Tibial nerve (tissue), 4 donors: ENCODE data around the gene TBC1D23. TPM values are rescaled to one million over a fixed set of nuclear protein-coding genes. Genes with fewer than 3 reads are reported as not detected.
"Not testable (repeated sequence)": the region's sequence is repeated elsewhere in the genome, so short reads cannot be mapped to it uniquely, and the experiment has no call there.

Experiments used
- DNase-seq, 2 donors: peaks; one replicate each; pipeline ENCODE4 v3.0.0-alpha.2; 2019; ENCODE audit warnings: low spot score in 2 of 2
- H3K27ac ChIP-seq, 4 donors: fragments of 200-600 bp; sonication (generic) in 3 of 4; one replicate each; pipeline ENCODE4 v1.5.1; 2017 to 2019; ENCODE audit warnings: mild to moderate bottlenecking in 1 of 4
- H3K27me3 ChIP-seq, 2 donors: fragments of 200-600 bp; sonication (generic) in 1 of 2; one replicate each; pipeline versions ENCODE4 v1.5.1 to v1.6.0; 2017 to 2019
- H3K36me3 ChIP-seq, 3 donors: fragments of 200-600 bp; sonication (generic); one replicate each; pipeline ENCODE4 v1.5.1; 2018 to 2019
- H3K4me1 ChIP-seq, 4 donors: fragments of 200-600 bp; sonication (generic) in 3 of 4; one replicate each; pipeline ENCODE4 v1.5.1; 2017 to 2019
- H3K4me3 ChIP-seq, 4 donors: fragments of 200-600 bp; sonication (generic) in 3 of 4; one replicate each; pipeline ENCODE4 v1.5.1; 2017 to 2019; ENCODE audit warnings: mild to moderate bottlenecking in 1 of 4, moderate library complexity in 1 of 4
- H3K9me3 ChIP-seq, 4 donors: fragments of 200-600 bp; sonication (generic) in 3 of 4; one replicate each; pipeline ENCODE4 v1.5.1; 2017 to 2019
- CTCF ChIP-seq, 5 experiments: fragments of 200-600 bp in 3 of 5; fragments of 450-650 bp in 2 of 5; sonication (generic) in 3 of 5; IDR thresholded peaks; one replicate each; pipeline ENCODE4 v1.5.1; 2016 to 2019; ENCODE audit warnings: antibody characterized with exemption in 5 of 5, mild to moderate bottlenecking in 3 of 5, moderate library complexity in 2 of 5
- EP300 ChIP-seq, 2 donors: sonication (generic); formaldehyde crosslinking; IDR thresholded peaks; one replicate each; pipeline ENCODE4 v1.6.1; 2017; ENCODE audit warnings: antibody characterized with exemption in 2 of 2, mild to moderate bottlenecking in 1 of 2
- POLR2A ChIP-seq, 2 donors: fragments of 450-650 bp; IDR thresholded peaks; one replicate each; pipeline ENCODE4 v1.6.1; 2017; ENCODE audit warnings: antibody characterized with exemption in 2 of 2, mild to moderate bottlenecking in 2 of 2, moderate library complexity in 2 of 2
- WGBS, 2 donors: methylation state at CpG; one replicate each; pipeline ENCODE4 v1.1.5; 2018; 5-methylcytosine and 5-hydroxymethylcytosine counted together
- total RNA-seq, 4 donors: library from RNA; depleted of rRNA; stranded (reverse); fragments of >200 nt; gene quantifications; one replicate each; pipeline ENCODE4 v1.1.0, GENCODE V29; 2016

TBC1D23 gene
- total RNA-seq, 4 donors from 2014 or later: 21.6 to 32.2 (median 28.2) TPM

DNA sequence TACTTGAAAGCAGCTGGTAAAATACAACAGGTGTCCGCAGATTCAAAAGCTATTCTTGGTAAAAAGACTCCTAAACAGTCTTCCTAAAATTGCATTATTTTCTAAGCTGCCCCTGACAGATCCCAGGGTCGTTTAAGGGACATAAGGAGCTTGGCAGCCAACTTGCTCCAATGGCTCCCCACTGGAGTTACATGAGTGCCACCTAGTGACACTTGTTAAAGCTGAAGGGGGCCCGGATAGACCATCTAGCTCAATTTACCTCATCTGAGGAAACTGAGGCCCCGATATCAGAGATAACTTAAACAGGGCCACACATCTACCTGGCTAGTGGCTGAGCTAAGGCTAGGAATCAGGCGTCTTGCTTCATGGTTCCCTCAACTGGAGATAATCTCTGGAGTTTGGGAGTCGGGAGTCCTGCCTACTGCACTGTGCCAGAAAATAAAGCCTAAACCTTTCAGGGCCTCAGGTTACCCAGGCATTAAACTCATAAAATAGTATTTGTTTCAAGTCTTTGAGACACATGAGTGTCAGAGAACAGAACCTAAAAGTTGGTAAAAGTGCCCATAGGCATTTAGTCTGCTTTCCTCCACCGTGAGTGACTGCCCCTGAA, 6.5 kb upstream of the TBC1D23 start:
- Histone ChIP-seq H3K27me3 (no peaks in the 10 kb centered on the region), H3K9me3 (no peaks in the 10 kb centered on the region), H3K4me1 (peaks cover 0 to 20% (median 1%) of the 10 kb centered on the region in 4 donors), H3K27ac (peak overlapping the region in 1 of 4 donors; percentile 10), H3K4me3 (no peak overlapping the region), H3K36me3 (no peaks in the 10 kb centered on the region)
- WGBS, 2 donors: 35 to 40% methylated on average over 7 of the region's 7 CpGs
- TF ChIP-seq EP300 (IDR thresholded peaks at IDR 0.05) (peak in 1 of 2 donors; percentile 32), CTCF (IDR thresholded peaks at IDR 0.05) (peak; percentile 54 to 77 (median 60)), POLR2A (IDR thresholded peaks at IDR 0.05) (no peak)
- peak in 1 of 2 donors; percentile 53 for DNase-seq

DNA sequence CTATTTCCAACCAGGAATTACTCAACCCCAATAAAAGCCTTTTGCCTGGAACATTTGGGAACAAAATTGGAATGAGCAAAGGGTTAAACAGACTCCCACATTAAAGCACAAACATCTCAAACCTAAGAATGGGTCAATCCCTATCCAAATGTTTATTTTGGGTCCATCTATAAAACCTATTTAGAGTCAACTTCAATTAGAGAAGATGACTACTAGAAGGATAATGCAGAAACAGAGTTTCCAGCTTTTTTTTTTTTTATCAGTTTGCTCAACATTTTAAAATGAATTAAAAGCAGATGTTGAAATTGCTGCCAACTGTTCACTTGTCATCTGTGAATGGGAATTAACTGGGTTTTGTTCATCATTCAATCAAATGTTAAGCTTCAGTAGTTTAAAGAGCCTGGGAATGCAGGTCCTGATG, 4.1 kb upstream of the TBC1D23 start:
- DNase-seq: no peak
- TF ChIP-seq POLR2A (IDR thresholded peaks at IDR 0.05) (no peak), CTCF (IDR thresholded peaks at IDR 0.05) (no peak), EP300 (IDR thresholded peaks at IDR 0.05) (peak in 1 of 2 donors; percentile 8)
- no peaks in the 10 kb centered on the region for H3K36me3 ChIP-seq
- no peaks in the 10 kb centered on the region for H3K9me3 ChIP-seq
- H3K27me3 ChIP-seq: no peaks in the 10 kb centered on the region
- H3K4me3 ChIP-seq: no peak overlapping the region
- peaks cover 0 to 36% (median 9%) of the 10 kb centered on the region in 4 donors for H3K4me1 ChIP-seq
- H3K27ac ChIP-seq: peak overlapping the region in 1 of 4 donors; percentile 18

DNA sequence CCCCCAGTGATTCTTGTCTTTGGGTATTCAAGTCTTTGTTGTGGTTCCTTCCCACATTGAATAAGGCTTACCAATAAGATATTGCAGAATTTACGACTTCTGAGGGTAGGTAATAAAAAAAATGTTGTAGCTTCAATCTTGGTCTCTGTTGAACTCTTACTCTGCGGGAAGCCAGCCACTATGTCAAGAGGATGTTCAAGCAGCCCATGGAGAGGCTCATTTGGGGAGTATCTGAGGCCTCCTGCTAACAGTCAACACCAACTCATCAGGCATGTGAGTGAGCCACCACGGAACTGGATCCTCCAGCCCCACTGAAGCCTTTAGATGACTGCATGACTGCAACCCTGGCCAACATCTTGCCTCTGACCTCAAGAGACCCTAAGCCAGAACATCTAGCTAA, 3.2 kb upstream of the TBC1D23 start:
- 75 to 81% methylated on average over 3 of the region's 3 CpGs for WGBS, 2 donors
- H3K36me3 ChIP-seq: no peaks in the 10 kb centered on the region
- TF ChIP-seq EP300 (IDR thresholded peaks at IDR 0.05): no peak
- TF ChIP-seq POLR2A (IDR thresholded peaks at IDR 0.05): no peak
- no peak for TF ChIP-seq CTCF (IDR thresholded peaks at IDR 0.05)
- no peaks in the 10 kb centered on the region for H3K27me3 ChIP-seq
- H3K4me1 ChIP-seq: peaks cover 0 to 43% (median 16%) of the 10 kb centered on the region in 4 donors
- no peaks in the 10 kb centered on the region for H3K9me3 ChIP-seq
- H3K27ac ChIP-seq: peak overlapping the region in 1 of 4 donors; percentile 5
- no peak overlapping the region for H3K4me3 ChIP-seq
- DNase-seq: no peak

DNA sequence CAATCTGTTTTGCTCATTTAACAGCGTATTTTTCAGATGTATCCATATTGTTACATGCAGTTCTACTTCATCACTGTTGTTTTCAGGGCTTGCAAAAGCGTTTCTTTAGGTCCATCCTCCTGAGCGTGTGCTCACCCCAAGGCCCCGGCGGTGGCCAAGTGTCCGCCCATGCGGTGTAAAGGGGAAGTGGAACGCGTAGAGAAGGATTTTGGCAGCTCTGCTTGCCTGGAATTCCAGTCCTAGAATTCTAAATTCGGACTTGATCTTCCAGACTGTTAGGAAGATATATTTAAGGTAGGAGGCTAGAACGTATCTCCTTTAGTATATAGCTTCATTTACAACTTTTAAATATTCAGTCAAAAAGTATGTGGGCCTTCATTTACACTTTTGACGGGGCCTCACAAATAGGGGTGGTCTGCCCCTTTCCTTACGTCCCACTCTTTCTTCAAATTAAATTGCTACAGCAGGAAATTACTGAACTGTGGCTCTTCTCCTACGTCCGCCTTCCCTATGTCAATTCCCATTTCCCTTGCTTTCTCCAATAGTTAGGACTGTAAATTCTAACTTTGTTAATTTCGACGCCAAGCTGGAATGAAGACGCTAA, 609 bp upstream of the TBC1D23 start:
- 4 to 12% methylated on average over 18 of the region's 18 CpGs for WGBS, 2 donors
- Histone ChIP-seq H3K4me3 (peak overlapping the region; percentile 19 to 88 (median 80)), H3K27ac (peak overlapping the region; percentile 96 to 99 (median 98)), H3K9me3 (no peaks in the 10 kb centered on the region), H3K27me3 (no peaks in the 10 kb centered on the region), H3K36me3 (no peaks in the 10 kb centered on the region), H3K4me1 (peaks cover 0 to 63% (median 29%) of the 10 kb centered on the region in 4 donors)
- TF ChIP-seq POLR2A (IDR thresholded peaks at IDR 0.05) (no peak), EP300 (IDR thresholded peaks at IDR 0.05) (no peak), CTCF (IDR thresholded peaks at IDR 0.05) (no peak)
- DNase-seq: no peak

GRCh38 chr3:100261485-100261903, 702 bp downstream of the TBC1D23 start:
- WGBS, 2 donors: 4% methylated on average over 11 of the region's 11 CpGs
- DNase-seq: no peak
- H3K27me3 ChIP-seq: no peaks in the 10 kb centered on the region
- no peaks in the 10 kb centered on the region for H3K9me3 ChIP-seq
- no peaks in the 10 kb centered on the region for H3K36me3 ChIP-seq
- peak overlapping the region; percentile 96 to 99 (median 96) for H3K27ac ChIP-seq
- no peak for TF ChIP-seq POLR2A (IDR thresholded peaks at IDR 0.05)
- TF ChIP-seq CTCF (IDR thresholded peaks at IDR 0.05): no peak
- TF ChIP-seq EP300 (IDR thresholded peaks at IDR 0.05): no peak
- H3K4me1 ChIP-seq: peaks cover 0 to 75% (median 30%) of the 10 kb centered on the region in 4 donors
- H3K4me3 ChIP-seq: peak overlapping the region; percentile 73 to 88 (median 82)

GRCh38 chr3:100262925-100263324, 2.1 kb downstream of the TBC1D23 start:
- DNase-seq, H3K4me3 ChIP-seq, H3K27me3 ChIP-seq, H3K27ac ChIP-seq, H3K9me3 ChIP-seq, H3K36me3 ChIP-seq: not testable (repeated sequence)
- peaks cover 0 to 76% (median 30%) of the 10 kb centered on the region in 4 donors for H3K4me1 ChIP-seq
- 82 to 86% methylated on average over 11 of the region's 11 CpGs for WGBS, 2 donors
